Upper lobe of left lung (tissue), 6 donors: ENCODE data around the gene CUX1. TPM values are rescaled to one million over a fixed set of nuclear protein-coding genes. Genes with fewer than 3 reads are reported as not detected.
A peak's percentile ranks its signal among the peaks of the same experiment; 100 is the strongest.

Experiments
- ATAC-seq, 2 donors: fragments of 200-7000 bp; cut with Tn5 transposase; one replicate each; pipeline ENCODE4 v1.9.1; 2022; ENCODE audit warnings: mild to moderate bottlenecking in 2 of 2, moderate library complexity in 2 of 2; ENCODE audit not compliant: low FRiP score in 2 of 2
- DNase-seq, 2 donors: peaks; one replicate each; pipeline ENCODE4 v3.0.0-alpha.2; 2019 to 2020
- H3K27ac ChIP-seq, 4 donors: fragments of 200-600 bp; sonication (generic); one replicate each; pipeline ENCODE4 v1.5.1; 2016 to 2019
- H3K27me3 ChIP-seq, 4 donors: fragments of 200-600 bp; sonication (generic); one replicate each; pipeline ENCODE4 v1.5.1; 2017 to 2019
- H3K36me3 ChIP-seq, 4 donors: fragments of 200-600 bp; sonication (generic); one replicate each; pipeline ENCODE4 v1.5.1; 2016 to 2019
- H3K4me1 ChIP-seq, 4 donors: fragments of 200-600 bp; sonication (generic); one replicate each; pipeline ENCODE4 v1.5.1; 2018 to 2019
- H3K4me3 ChIP-seq, 4 donors: fragments of 200-600 bp; sonication (generic); one replicate each; pipeline ENCODE4 v1.5.1; 2017 to 2019; ENCODE audit warnings: mild to moderate bottlenecking in 2 of 4, moderate library complexity in 1 of 4
- H3K9me3 ChIP-seq, 4 donors: fragments of 200-600 bp; sonication (generic); one replicate each; pipeline ENCODE4 v1.5.1; 2018 to 2019
- EP300 ChIP-seq, 4 donors: sonication (generic); formaldehyde crosslinking; IDR thresholded peaks; one replicate each; pipeline ENCODE4 v1.5.1; 2017; ENCODE audit warnings: antibody characterized with exemption in 4 of 4, control low read depth in 2 of 4
- POLR2A ChIP-seq, 4 donors: fragments of 450-650 bp; IDR thresholded peaks; one replicate each; pipeline ENCODE4 v1.5.1; 2016 to 2017; ENCODE audit warnings: antibody characterized with exemption in 4 of 4, mild to moderate bottlenecking in 2 of 4
- POLR2AphosphoS5 ChIP-seq, 2 donors: sonication (generic); formaldehyde crosslinking; IDR thresholded peaks; one replicate each; pipeline ENCODE4 v1.5.1; 2017; ENCODE audit warnings: antibody characterized with exemption in 2 of 2
- WGBS, 2 donors: methylation state at CpG; one replicate each; pipeline ENCODE4 v1.1.5; 2017 to 2018; 5-methylcytosine and 5-hydroxymethylcytosine counted together
- total RNA-seq, 6 donors: library from RNA; depleted of rRNA in 4 of 6; stranded (reverse); fragments of >200 nt in 4 of 6; gene quantifications; one replicate each; pipeline versions ENCODE4 v1.1.0 to v1.2.1, GENCODE V29; 2016 to 2021
- TF ChIP-seq, protein P1 (sequence below), 6 experiments: fragments of 450-650 bp in 4 of 6; fragments of 200-600 bp in 2 of 6; sonication (generic) in 2 of 6; IDR thresholded peaks; one replicate each; pipeline ENCODE4 v1.5.1; 2016 to 2019; ENCODE audit warnings: antibody characterized with exemption in 6 of 6
- donor health status: DM: no; HTN: no; CAD: no; lungs with moderate emphysema.
- donor health status: DM: no; HTN: yes; CAD: no; lungs with severe emphysema.

Gene CUX1
- total RNA-seq, 6 donors from 2014 or later = 106 to 188 (median 115) TPM

DNA sequence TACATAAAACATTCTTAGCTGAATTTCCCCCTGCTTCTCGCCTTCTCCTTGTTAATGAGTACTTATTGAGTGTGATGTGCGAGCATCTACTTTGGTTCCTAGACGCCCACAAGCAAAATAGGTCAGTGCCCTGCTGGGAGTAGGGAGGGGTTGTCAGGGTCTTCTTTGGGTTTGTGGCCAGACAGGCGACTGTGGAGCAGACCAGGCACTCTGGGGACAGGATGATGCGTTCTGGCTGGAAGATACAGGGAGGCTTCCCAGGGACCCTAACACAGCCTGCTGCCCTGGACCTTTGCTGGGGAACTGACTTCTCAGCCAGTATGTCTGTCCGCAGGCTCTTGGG, 227.2 kb downstream of the CUX1 start:
- DNase-seq (no peak), ATAC-seq (no peak)
- Histone ChIP-seq H3K36me3 (peaks cover 0 to 2% (median 0%) of the 10 kb centered on the region in 4 donors), H3K27ac (no peak overlapping the region), H3K4me3 (no peak overlapping the region), H3K27me3 (no peaks in the 10 kb centered on the region), H3K9me3 (no peaks in the 10 kb centered on the region), H3K4me1 (peaks cover 6 to 21% (median 15%) of the 10 kb centered on the region in 4 donors)
- 74 to 98% methylated on average over 5 to 6 of the region's 6 CpGs for WGBS, 2 donors
- TF ChIP-seq, protein P1, sequence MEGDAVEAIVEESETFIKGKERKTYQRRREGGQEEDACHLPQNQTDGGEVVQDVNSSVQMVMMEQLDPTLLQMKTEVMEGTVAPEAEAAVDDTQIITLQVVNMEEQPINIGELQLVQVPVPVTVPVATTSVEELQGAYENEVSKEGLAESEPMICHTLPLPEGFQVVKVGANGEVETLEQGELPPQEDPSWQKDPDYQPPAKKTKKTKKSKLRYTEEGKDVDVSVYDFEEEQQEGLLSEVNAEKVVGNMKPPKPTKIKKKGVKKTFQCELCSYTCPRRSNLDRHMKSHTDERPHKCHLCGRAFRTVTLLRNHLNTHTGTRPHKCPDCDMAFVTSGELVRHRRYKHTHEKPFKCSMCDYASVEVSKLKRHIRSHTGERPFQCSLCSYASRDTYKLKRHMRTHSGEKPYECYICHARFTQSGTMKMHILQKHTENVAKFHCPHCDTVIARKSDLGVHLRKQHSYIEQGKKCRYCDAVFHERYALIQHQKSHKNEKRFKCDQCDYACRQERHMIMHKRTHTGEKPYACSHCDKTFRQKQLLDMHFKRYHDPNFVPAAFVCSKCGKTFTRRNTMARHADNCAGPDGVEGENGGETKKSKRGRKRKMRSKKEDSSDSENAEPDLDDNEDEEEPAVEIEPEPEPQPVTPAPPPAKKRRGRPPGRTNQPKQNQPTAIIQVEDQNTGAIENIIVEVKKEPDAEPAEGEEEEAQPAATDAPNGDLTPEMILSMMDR (IDR thresholded peaks at IDR 0.05) = no peak
- no peak for TF ChIP-seq POLR2A (IDR thresholded peaks at IDR 0.05)
- no peak for TF ChIP-seq EP300 (IDR thresholded peaks at IDR 0.05)
- no peak for TF ChIP-seq POLR2AphosphoS5 (IDR thresholded peaks at IDR 0.05)

DNA sequence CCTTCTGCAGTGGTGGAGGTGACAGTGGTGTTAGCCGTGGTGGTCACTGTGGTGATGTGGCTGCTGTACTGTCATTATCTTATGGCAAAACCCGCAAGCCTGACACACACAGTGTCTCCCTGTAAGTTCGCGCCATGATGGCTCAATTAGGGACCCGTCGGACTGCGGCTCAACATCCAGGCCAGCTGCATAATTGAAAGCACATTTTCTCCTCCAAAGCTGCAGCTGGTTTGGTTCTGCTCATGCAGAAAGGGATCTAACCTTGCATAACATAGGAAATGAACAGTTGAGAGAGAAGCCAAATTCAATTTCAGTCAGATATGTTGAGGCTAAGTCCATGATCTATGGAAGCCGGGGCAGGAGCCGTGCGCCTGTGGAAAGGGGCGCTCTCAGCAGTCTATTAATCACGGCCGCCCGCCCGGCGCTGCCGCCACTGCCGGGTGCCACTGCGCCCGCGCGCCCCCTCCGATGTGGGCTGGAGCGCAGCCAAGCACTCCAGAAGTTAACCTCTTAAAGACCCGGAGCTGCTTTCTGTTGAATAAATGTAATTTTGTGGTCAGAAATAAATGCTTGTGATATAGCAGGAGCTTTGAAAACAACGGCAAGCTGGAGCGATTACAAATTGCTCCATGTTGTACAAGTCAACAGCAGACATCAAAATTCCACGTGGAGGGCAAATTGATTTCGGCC, 227.7 kb downstream of the CUX1 start:
- DNase-seq = peak in 1 of 2 donors; percentile 90
- H3K4me3 ChIP-seq = peak overlapping the region in 2 of 4 donors; percentile 18 to 24

DNA sequence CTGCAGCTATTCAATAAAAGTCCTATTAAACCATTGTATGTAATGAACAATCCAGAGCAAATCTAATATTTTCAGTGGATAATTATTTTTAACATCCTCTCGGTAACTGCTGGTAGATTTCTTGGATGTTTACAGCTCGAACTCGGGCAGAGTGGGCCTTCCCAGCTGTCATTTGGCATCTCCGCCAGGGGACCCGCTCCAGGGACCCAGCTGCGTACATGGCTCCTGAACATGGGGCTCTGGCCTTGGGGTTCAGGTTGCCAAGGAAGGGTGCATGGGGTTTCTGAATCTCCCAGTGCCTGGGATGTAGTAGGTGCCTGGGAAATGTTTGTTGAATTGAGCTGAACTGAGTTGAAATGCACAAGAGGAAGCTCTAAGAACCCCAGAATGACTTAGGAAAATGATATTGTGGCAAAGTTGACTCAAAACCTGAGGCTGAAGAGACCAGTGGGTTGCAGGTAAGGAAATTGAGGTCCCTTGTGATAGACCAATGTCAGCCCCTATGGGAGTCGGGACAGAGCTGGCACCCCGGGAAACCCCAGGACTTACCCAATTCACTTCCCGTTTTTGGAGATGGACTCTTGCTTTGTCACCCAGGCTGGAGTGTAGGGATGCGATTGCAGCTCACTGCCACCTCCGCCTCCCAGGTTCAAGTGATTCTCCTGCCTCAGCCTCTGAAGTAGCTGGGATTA, 228.4 kb downstream of the CUX1 start:
- Histone ChIP-seq H3K27ac (no peak overlapping the region), H3K4me1 (peaks cover 6 to 21% (median 15%) of the 10 kb centered on the region in 4 donors), H3K36me3 (peaks cover 0 to 2% (median 0%) of the 10 kb centered on the region in 4 donors), H3K4me3 (peak overlapping the region in 1 of 4 donors; percentile 24), H3K9me3 (no peaks in the 10 kb centered on the region), H3K27me3 (no peaks in the 10 kb centered on the region)
- TF ChIP-seq POLR2A (IDR thresholded peaks at IDR 0.05) = no peak
- TF ChIP-seq EP300 (IDR thresholded peaks at IDR 0.05) = no peak
- TF ChIP-seq POLR2AphosphoS5 (IDR thresholded peaks at IDR 0.05) = no peak
- TF ChIP-seq, protein P1 (IDR thresholded peaks at IDR 0.05) = no peak
- no peak for ATAC-seq
- DNase-seq = no peak
- WGBS, 2 donors = 55 to 68% methylated on average over 11 of the region's 11 CpGs

More for the DNA sequence above, 227.7 kb downstream of the CUX1 start:
- Histone ChIP-seq H3K27me3 (no peaks in the 10 kb centered on the region), H3K27ac (peak overlapping the region in 1 of 4 donors; percentile 1), H3K36me3 (peaks cover 0 to 2% (median 0%) of the 10 kb centered on the region in 4 donors), H3K9me3 (no peaks in the 10 kb centered on the region), H3K4me1 (peaks cover 6 to 21% (median 15%) of the 10 kb centered on the region in 4 donors)
- 11 to 13% methylated on average over 27 to 29 of the region's 29 CpGs for WGBS, 2 donors
- ATAC-seq = peak in 1 of 2 donors; percentile 88
- TF ChIP-seq POLR2A (IDR thresholded peaks at IDR 0.05) (no peak), POLR2AphosphoS5 (IDR thresholded peaks at IDR 0.05) (no peak), EP300 (IDR thresholded peaks at IDR 0.05) (no peak)
- TF ChIP-seq, protein P1 (IDR thresholded peaks at IDR 0.05) = no peak

DNA sequence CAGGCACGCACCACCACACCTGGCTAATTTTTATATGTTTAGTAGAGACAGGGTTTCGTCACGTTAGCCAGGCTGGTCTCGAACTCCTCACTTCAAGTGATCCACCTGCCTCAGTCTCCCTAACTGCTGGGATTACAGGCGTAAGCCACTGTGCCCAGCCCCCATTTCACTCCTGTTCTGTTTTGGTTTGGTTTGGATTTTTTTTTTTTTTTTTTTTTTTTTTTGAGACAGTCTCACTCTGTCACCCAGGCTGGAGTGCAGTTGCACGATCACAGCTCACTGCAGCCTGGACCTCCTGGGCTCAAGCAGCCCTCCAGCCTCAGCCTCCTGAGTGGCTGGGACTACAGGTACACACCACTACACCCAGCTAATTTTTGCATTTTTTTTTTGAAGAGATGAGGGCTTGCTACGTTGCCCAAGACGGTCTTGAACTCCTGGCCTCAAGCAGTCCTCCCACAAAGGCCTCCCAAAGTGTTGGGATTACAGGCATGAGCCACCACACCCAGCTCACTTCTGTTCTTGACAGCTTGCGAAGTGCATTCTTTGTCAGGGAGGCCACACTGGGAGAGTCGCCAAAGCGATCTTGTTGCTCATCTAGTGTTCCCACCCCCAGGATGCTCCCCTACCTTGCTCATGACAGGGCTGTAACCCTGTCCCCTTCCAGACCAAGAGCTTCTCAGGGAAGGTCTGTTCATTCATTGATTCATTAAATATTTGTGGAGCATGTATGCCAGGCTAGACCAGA, 229.1 kb downstream of the CUX1 start:
- Histone ChIP-seq H3K4me1 (peaks cover 6 to 21% (median 15%) of the 10 kb centered on the region in 4 donors), H3K36me3 (peaks cover 0 to 2% (median 0%) of the 10 kb centered on the region in 4 donors), H3K9me3 (no peaks in the 10 kb centered on the region), H3K27ac (no peak overlapping the region), H3K4me3 (no peak overlapping the region), H3K27me3 (no peaks in the 10 kb centered on the region)
- DNase-seq (no peak), ATAC-seq (no peak)
- WGBS, 2 donors = 80 to 89% methylated on average over 11 of the region's 11 CpGs
- TF ChIP-seq POLR2AphosphoS5 (IDR thresholded peaks at IDR 0.05) (no peak), EP300 (IDR thresholded peaks at IDR 0.05) (no peak), POLR2A (IDR thresholded peaks at IDR 0.05) (no peak)
- TF ChIP-seq, protein P1 (IDR thresholded peaks at IDR 0.05) = no peak
